HTERT RPE-1 (cell line): Measurements from ENCODE around the gene GALNT2.

ENCODE experiments used
- in situ Hi-C: fragments of 300-500 bp; cut with MboI; formaldehyde crosslinking; loops from 4 replicates; pipeline ENCODE4 v1.14.3; 2020; ENCODE audit warnings: low sequenced_read_pairs

Gene GALNT2

GRCh38 chr1:230249695-230250480 is 182.8 kb downstream of the GALNT2 start:
- in situ Hi-C loops, result no loop called here

GRCh38 chr1:230250666-230251065 is 183.6 kb downstream of the GALNT2 start:
- in situ Hi-C loops, result no loop called here

- in situ Hi-C loops, result no loop called here
Observed at GRCh38 chr1:230251644-230252191, 184.7 kb downstream of the GALNT2 start.

GRCh38 chr1:230253150-230253549 is 186.1 kb downstream of the GALNT2 start:
- in situ Hi-C loops, result no loop called here

- in situ Hi-C loops, result no loop called here
Observed at GRCh38 chr1:230254265-230254664, 187.2 kb downstream of the GALNT2 start.

- in situ Hi-C loops, result no loop called here
Observed at GRCh38 chr1:230255116-230255515, 188.1 kb downstream of the GALNT2 start.

- in situ Hi-C loops, result no loop called here
Observed at GRCh38 chr1:230255991-230256390, 189.0 kb downstream of the GALNT2 start.

GRCh38 chr1:230256896-230257295 is 189.9 kb downstream of the GALNT2 start:
- in situ Hi-C loops, result no loop called here

- in situ Hi-C loops, result no loop called here
Observed at GRCh38 chr1:230259621-230260020, 192.6 kb downstream of the GALNT2 start.

- in situ Hi-C loops, result no loop called here
Observed at GRCh38 chr1:230260831-230261230, 193.8 kb downstream of the GALNT2 start.

- in situ Hi-C loops, result no loop called here
Observed at GRCh38 chr1:230261928-230262650, 195.1 kb downstream of the GALNT2 start.

- in situ Hi-C loops, result no loop called here
Observed at GRCh38 chr1:230262867-230263567, 196.0 kb downstream of the GALNT2 start.

GRCh38 chr1:230263568-230264195 is 196.6 kb downstream of the GALNT2 start:
- in situ Hi-C loops, result no loop called here

GRCh38 chr1:230264342-230264741 is 197.3 kb downstream of the GALNT2 start:
- in situ Hi-C loops, result no loop called here

GRCh38 chr1:230265200-230266115 is 198.4 kb downstream of the GALNT2 start:
- in situ Hi-C loops, result no loop called here

GRCh38 chr1:230266456-230266855 is 199.4 kb downstream of the GALNT2 start:
- in situ Hi-C loops, result no loop called here

GRCh38 chr1:230267338-230268065 is 200.5 kb downstream of the GALNT2 start:
- in situ Hi-C loops, result no loop called here

- in situ Hi-C loops, result no loop called here
Observed at GRCh38 chr1:230268371-230269170, 201.5 kb downstream of the GALNT2 start.
